Vagina (tissue), 2 donors: Measurements from ENCODE around the gene ANKRD16. TPM values are rescaled to one million over a fixed set of nuclear protein-coding genes. Genes with fewer than 3 reads are reported as not detected.

Experiments
- DNase-seq, 2 donors: peaks; one replicate each; pipeline ENCODE4 v3.0.0-alpha.2; 2017; ENCODE audit errors: extremely low spot score in 2 of 2
- H3K27ac ChIP-seq: fragments of 200-600 bp; sonication (generic); one replicate; pipeline ENCODE4 v1.5.1; 2019
- H3K27me3 ChIP-seq: fragments of 200-600 bp; sonication (generic); one replicate; pipeline ENCODE4 v1.5.1; 2019
- H3K36me3 ChIP-seq, 2 donors: fragments of 200-600 bp; sonication (generic); one replicate each; pipeline ENCODE4 v1.5.1; 2017 to 2019
- H3K4me1 ChIP-seq: fragments of 200-600 bp; sonication (generic); one replicate; pipeline ENCODE4 v1.5.1; 2019
- H3K4me3 ChIP-seq, 2 donors: fragments of 200-600 bp; sonication (generic); 1 replicate in 1 of 2; 2 replicates in 1 of 2; pipeline ENCODE4 v1.5.1; 2016 to 2019
- H3K9me3 ChIP-seq: fragments of 200-600 bp; sonication (generic); one replicate; pipeline ENCODE4 v1.5.1; 2019
- POLR2A ChIP-seq, 2 donors: fragments of 450-650 bp; IDR thresholded peaks; one replicate each; pipeline ENCODE4 v1.6.1; 2017; ENCODE audit warnings: antibody characterized with exemption in 2 of 2, mild to moderate bottlenecking in 2 of 2, moderate library complexity in 2 of 2
- POLR2AphosphoS5 ChIP-seq, 2 donors: sonication (generic); formaldehyde crosslinking; IDR thresholded peaks; one replicate each; pipeline ENCODE4 v1.9.0; 2017; ENCODE audit warnings: antibody characterized with exemption in 2 of 2, mild to moderate bottlenecking in 2 of 2, low read depth in 1 of 2; ENCODE audit not compliant: insufficient read depth in 1 of 2
- intact Hi-C: fragments of 100-400 bp; cut with DNase I; formaldehyde crosslinking; loops from one replicate; pipeline ENCODE4 v1.15.1; 2023
- total RNA-seq: library from RNA; depleted of rRNA; stranded (reverse); fragments of >200 nt; gene quantifications from one replicate; pipeline ENCODE4 v1.2.3, GENCODE V29; 2016
- TF ChIP-seq, protein P1 (sequence below), 3 experiments: fragments of 450-650 bp in 2 of 3; fragments of 200-600 bp in 1 of 3; sonication (generic) in 1 of 3; IDR thresholded peaks; one replicate each; pipeline ENCODE4 v1.5.1; 2017 to 2019; ENCODE audit warnings: antibody characterized with exemption in 3 of 3, mild to moderate bottlenecking in 2 of 3, moderate library complexity in 2 of 3

Gene ANKRD16
- total RNA-seq, 1 donor from 2014 or later = 17.7 TPM

- DNase-seq = no peak
- intact Hi-C loops = no loop called here
- Histone ChIP-seq H3K4me1 (no peaks in the 10 kb centered on the region), H3K4me3 (no peak overlapping the region), H3K27me3 (no peaks in the 10 kb centered on the region), H3K27ac (no peak overlapping the region), H3K36me3 (peaks cover 0 to 28% of the 10 kb centered on the region in 2 donors), H3K9me3 (no peaks in the 10 kb centered on the region)
- TF ChIP-seq, protein P1, sequence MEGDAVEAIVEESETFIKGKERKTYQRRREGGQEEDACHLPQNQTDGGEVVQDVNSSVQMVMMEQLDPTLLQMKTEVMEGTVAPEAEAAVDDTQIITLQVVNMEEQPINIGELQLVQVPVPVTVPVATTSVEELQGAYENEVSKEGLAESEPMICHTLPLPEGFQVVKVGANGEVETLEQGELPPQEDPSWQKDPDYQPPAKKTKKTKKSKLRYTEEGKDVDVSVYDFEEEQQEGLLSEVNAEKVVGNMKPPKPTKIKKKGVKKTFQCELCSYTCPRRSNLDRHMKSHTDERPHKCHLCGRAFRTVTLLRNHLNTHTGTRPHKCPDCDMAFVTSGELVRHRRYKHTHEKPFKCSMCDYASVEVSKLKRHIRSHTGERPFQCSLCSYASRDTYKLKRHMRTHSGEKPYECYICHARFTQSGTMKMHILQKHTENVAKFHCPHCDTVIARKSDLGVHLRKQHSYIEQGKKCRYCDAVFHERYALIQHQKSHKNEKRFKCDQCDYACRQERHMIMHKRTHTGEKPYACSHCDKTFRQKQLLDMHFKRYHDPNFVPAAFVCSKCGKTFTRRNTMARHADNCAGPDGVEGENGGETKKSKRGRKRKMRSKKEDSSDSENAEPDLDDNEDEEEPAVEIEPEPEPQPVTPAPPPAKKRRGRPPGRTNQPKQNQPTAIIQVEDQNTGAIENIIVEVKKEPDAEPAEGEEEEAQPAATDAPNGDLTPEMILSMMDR (IDR thresholded peaks at IDR 0.05) = no peak
- TF ChIP-seq POLR2A (IDR thresholded peaks at IDR 0.05) = no peak
- no peak for TF ChIP-seq POLR2AphosphoS5 (IDR thresholded peaks at IDR 0.05; ENCODE audit: insufficient read depth in 1 of 2, low read depth in 1 of 2)
These were observed 8.5 kb upstream of the ANKRD16 start for GRCh38 chr10:5898163-5898562.

GRCh38 chr10:5897504-5897903 is 7.8 kb upstream of the ANKRD16 start:
- TF ChIP-seq, protein P1 (IDR thresholded peaks at IDR 0.05) = no peak
- TF ChIP-seq POLR2AphosphoS5 (IDR thresholded peaks at IDR 0.05; ENCODE audit: insufficient read depth in 1 of 2, low read depth in 1 of 2) = no peak
- no peak for TF ChIP-seq POLR2A (IDR thresholded peaks at IDR 0.05)
- Histone ChIP-seq H3K36me3 (peaks cover 0 to 28% of the 10 kb centered on the region in 2 donors), H3K27ac (no peak overlapping the region), H3K4me1 (peaks cover 5% of the 10 kb centered on the region), H3K27me3 (no peaks in the 10 kb centered on the region), H3K4me3 (no peak overlapping the region), H3K9me3 (no peaks in the 10 kb centered on the region)
- intact Hi-C loops = no loop called here
- DNase-seq = no peak

DNA sequence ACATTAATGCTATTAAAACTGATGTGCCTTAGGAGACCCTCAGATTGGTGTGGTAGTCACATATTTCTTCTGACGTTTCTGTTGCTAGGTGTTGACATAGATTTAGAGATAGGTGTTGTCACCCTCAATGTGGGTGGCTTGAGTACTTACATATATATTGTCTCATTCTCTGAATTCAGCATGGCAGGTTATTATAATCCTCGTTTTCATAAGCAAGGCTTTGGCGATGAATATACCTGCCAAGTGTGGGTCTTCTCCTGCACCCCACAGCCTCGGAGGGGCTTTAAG is 7.3 kb upstream of the ANKRD16 start:
- Histone ChIP-seq H3K4me1 (peaks cover 10% of the 10 kb centered on the region), H3K27me3 (no peaks in the 10 kb centered on the region), H3K9me3 (no peaks in the 10 kb centered on the region), H3K36me3 (peaks cover 0 to 28% of the 10 kb centered on the region in 2 donors), H3K27ac (no peak overlapping the region), H3K4me3 (no peak overlapping the region)
- intact Hi-C loops = no loop called here
- TF ChIP-seq POLR2AphosphoS5 (IDR thresholded peaks at IDR 0.05; ENCODE audit: insufficient read depth in 1 of 2, low read depth in 1 of 2) (no peak), POLR2A (IDR thresholded peaks at IDR 0.05) (no peak)
- TF ChIP-seq, protein P1 (IDR thresholded peaks at IDR 0.05) = no peak
- DNase-seq = no peak

GRCh38 chr10:5896208-5897052 is 6.7 kb upstream of the ANKRD16 start:
- Histone ChIP-seq H3K4me3 (no peak overlapping the region), H3K36me3 (peaks cover 0 to 28% of the 10 kb centered on the region in 2 donors), H3K27ac (no peak overlapping the region), H3K4me1 (peaks cover 16% of the 10 kb centered on the region), H3K27me3 (no peaks in the 10 kb centered on the region), H3K9me3 (no peaks in the 10 kb centered on the region)
- intact Hi-C loops = no loop called here
- no peak for TF ChIP-seq POLR2A (IDR thresholded peaks at IDR 0.05)
- TF ChIP-seq, protein P1 (IDR thresholded peaks at IDR 0.05) = no peak
- TF ChIP-seq POLR2AphosphoS5 (IDR thresholded peaks at IDR 0.05; ENCODE audit: insufficient read depth in 1 of 2, low read depth in 1 of 2) = no peak
- no peak for DNase-seq

DNA sequence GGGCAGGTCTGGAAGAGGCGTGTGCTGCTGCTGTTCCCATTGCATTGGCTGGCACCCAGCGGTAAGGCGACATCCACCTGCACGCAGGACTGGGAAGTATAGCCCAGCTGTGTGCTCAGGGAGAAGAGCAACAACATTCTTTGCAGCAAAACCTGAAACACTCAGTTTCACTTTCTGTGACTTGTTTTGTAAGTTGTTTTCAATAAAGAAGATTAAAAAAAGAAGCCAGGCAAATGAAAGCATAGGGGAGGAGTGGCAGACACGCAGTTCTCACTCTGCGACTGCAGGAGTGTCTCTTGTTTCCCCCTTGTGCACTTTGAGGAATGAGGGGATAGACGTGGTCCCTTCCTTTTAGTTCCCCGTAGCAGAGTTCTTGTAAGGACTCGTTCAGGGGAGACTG is 6.1 kb upstream of the ANKRD16 start:
- intact Hi-C loops = no loop called here
- Histone ChIP-seq H3K4me1 (peaks cover 22% of the 10 kb centered on the region), H3K36me3 (peaks cover 0 to 28% of the 10 kb centered on the region in 2 donors), H3K27me3 (no peaks in the 10 kb centered on the region), H3K9me3 (no peaks in the 10 kb centered on the region), H3K4me3 (no peak overlapping the region), H3K27ac (no peak overlapping the region)
- no peak for DNase-seq
- TF ChIP-seq, protein P1 (IDR thresholded peaks at IDR 0.05) = no peak
- TF ChIP-seq POLR2A (IDR thresholded peaks at IDR 0.05) (no peak), POLR2AphosphoS5 (IDR thresholded peaks at IDR 0.05; ENCODE audit: insufficient read depth in 1 of 2, low read depth in 1 of 2) (no peak)
